GM19351 (cell line): ENCODE data around the gene RADIL.

Experiments
- ATAC-seq: cut with Tn5 transposase; IDR thresholded peaks from one replicate; pipeline ENCODE4 v1.9.1; 2021; ENCODE audit warnings: mild to moderate bottlenecking, moderate library complexity; ENCODE audit not compliant: unreplicated experiment

RADIL gene

GRCh38 chr7:4833691-4834600 is 49.6 kb downstream of the RADIL start:
- ATAC-seq = no peak

- ATAC-seq = no peak
Measured at GRCh38 chr7:4833176-4833575, 50.3 kb downstream of the RADIL start.

- ATAC-seq = no peak
Measured at GRCh38 chr7:4832711-4833110, 50.8 kb downstream of the RADIL start.

- no peak for ATAC-seq
Measured at GRCh38 chr7:4831723-4832495, 51.6 kb downstream of the RADIL start.

GRCh38 chr7:4830176-4830575 is 53.3 kb downstream of the RADIL start:
- no peak for ATAC-seq

- ATAC-seq = no peak
Measured at GRCh38 chr7:4828720-4829383, 54.7 kb downstream of the RADIL start.

GRCh38 chr7:4825081-4825480 is 58.4 kb downstream of the RADIL start:
- no peak for ATAC-seq

- ATAC-seq = no peak
Measured at GRCh38 chr7:4824120-4824775, 59.3 kb downstream of the RADIL start.

- ATAC-seq = no peak
Measured at GRCh38 chr7:4823441-4824119, 59.9 kb downstream of the RADIL start.

- ATAC-seq = no peak
Measured at GRCh38 chr7:4822677-4823076, 60.8 kb downstream of the RADIL start.

GRCh38 chr7:4820967-4821471 is 62.5 kb downstream of the RADIL start:
- ATAC-seq = no peak

- ATAC-seq = no peak
Measured at GRCh38 chr7:4820405-4820966, 63.0 kb downstream of the RADIL start.

GRCh38 chr7:4819560-4820404 is 63.7 kb downstream of the RADIL start:
- ATAC-seq = no peak

- no peak for ATAC-seq
Measured at GRCh38 chr7:4818000-4818794, 65.3 kb downstream of the RADIL start.

- ATAC-seq = no peak
Measured at GRCh38 chr7:4817178-4817901, 66.2 kb downstream of the RADIL start.

GRCh38 chr7:4816419-4817080 is 67.0 kb downstream of the RADIL start:
- no peak for ATAC-seq
